ENCODE data around the gene CHP2. TPM values are rescaled to one million over a fixed set of nuclear protein-coding genes. Genes with fewer than 3 reads are reported as not detected.

The CHP2 gene
- total RNA-seq (2022) = not detected in 2 replicates
- percentile 12 among the genes with signal in this experiment for Bru-seq, nascent RNA
- BruChase-seq, experiment 1, labeled RNA remaining after a 2-hour chase = not detected
- BruChase-seq, experiment 2, labeled RNA remaining after a 6-hour chase = percentile 13 among the genes with signal in this experiment
- long read RNA-seq = 0 reads

DNA sequence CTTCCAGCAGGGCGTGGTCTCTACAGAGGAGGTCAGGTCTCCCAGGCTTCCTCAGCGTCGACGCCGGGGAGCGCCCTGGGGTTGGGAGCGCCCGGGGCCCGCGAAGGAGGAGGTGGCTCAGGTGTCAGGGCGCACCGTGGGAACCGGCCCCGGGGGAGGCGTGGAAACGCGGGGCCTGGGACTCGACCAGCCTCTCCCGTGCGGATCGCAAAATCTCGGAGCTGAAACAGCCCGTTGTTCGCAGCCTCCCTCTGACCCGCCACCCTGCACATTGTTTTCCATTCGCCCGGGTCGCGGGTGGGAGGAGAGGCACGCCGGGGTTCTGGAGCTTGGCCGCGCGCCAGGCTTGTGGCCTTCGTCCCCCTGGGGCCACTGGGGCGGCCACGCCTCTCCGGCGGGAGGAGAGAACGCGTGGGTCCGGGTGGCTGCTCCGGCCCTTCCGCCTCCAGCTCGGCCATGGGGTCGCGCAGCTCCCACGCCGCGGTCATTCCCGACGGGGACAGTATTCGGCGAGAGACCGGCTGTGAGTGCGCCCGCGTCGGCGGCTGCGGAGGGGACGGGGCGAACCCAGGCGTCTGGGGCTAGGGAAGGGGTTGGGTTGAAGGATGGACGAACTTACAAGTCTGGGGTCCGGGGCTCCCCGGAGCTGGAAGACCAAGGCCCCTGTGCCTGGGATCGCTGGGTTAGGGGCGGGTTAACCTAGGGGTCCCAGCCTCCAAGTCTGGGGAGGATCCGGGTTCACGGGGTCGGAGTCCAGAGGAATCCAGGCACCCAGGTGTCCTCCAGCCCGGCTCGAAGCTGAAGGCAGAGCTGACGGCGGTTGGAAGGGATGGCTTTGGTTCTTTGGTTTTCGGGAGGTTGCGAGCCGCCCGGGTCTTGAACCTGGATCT is at the start of gene CHP2:
Gene CHP2, plus strand, starts transcription at position 433 of the 890 bp plus-strand sequence. Its CDS starts 24 bp downstream, at position 457.
- TF ChIP-seq, protein P1, sequence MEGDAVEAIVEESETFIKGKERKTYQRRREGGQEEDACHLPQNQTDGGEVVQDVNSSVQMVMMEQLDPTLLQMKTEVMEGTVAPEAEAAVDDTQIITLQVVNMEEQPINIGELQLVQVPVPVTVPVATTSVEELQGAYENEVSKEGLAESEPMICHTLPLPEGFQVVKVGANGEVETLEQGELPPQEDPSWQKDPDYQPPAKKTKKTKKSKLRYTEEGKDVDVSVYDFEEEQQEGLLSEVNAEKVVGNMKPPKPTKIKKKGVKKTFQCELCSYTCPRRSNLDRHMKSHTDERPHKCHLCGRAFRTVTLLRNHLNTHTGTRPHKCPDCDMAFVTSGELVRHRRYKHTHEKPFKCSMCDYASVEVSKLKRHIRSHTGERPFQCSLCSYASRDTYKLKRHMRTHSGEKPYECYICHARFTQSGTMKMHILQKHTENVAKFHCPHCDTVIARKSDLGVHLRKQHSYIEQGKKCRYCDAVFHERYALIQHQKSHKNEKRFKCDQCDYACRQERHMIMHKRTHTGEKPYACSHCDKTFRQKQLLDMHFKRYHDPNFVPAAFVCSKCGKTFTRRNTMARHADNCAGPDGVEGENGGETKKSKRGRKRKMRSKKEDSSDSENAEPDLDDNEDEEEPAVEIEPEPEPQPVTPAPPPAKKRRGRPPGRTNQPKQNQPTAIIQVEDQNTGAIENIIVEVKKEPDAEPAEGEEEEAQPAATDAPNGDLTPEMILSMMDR (IDR thresholded peaks at IDR 0.05; ENCODE audit: insufficient read depth in 1 of 2, low read depth in 1 of 2, low read length in 1 of 2, severe bottlenecking in 1 of 2, unreplicated experiment in 1 of 2) = no peak
- H3K27ac Mint-ChIP-seq (ENCODE audit: unreplicated experiment) = no peak within 1 kb of the TSS
- H3K36me3 Mint-ChIP-seq (ENCODE audit: insufficient read depth, unreplicated experiment) = no peaks in the 10 kb centered on the region
- ChIA-PET POLR2A (no interaction called here), CTCF (interaction anchor here (0.6 kb wide), 1 partner anchor 659 kb away, joined by 3 read pairs; no protein-coding TSS in a partner anchor)
- H3K4me1 Mint-ChIP-seq (ENCODE audit: low read depth, unreplicated experiment) = no peaks in the 10 kb centered on the region
- peak within 1 kb of the TSS; percentile 7; the same call in 1 of the 2 replicates for H3K4me3 ChIP-seq (ENCODE audit: low read depth, low read length)
- no peaks in the 10 kb centered on the region for H3K36me3 ChIP-seq (ENCODE audit: control insufficient read depth, insufficient read depth, low read length)
- H3K9me3 ChIP-seq = no peaks in the 10 kb centered on the region
- no TSS peak for BruUV-seq (replicated peaks)
- peak within 1 kb of the TSS; percentile 54 for H3K4me3 Mint-ChIP-seq (ENCODE audit: unreplicated experiment)
- no peak for DNase-seq
- no peaks in the 10 kb centered on the region for H3K27me3 ChIP-seq (replicated peaks; ENCODE audit: control insufficient read depth, insufficient read depth, low read length)
- peaks cover 17% of the 10 kb centered on the region for H3K27me3 Mint-ChIP-seq (ENCODE audit: insufficient read depth, unreplicated experiment)
- intact Hi-C loops (cut with micrococcal nuclease; ENCODE audit: unreplicated experiment) = no loop called here
- H3K4me1 ChIP-seq = no peaks in the 10 kb centered on the region
- H3K9me3 Mint-ChIP-seq (ENCODE audit: unreplicated experiment) = no peaks in the 10 kb centered on the region

DNA sequence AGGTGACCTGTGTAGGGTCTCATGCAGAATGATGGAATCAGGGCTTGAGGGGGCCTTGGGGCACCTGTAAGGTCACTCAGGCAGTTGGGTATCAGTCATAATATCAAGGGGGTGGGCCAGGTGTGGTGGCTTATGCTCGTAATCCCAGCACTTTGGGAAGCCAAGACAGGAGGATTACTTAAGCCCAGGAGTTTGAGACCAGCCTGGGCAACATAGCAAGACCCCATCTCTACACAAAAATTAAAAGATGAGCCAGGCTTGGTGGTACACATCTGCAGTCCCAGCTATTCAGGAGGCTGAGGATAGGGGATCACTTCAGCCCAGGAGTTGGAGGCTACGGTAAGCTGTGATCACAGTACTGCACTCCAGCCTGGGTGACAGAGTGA is 49.3 kb upstream of the CHP2 start:
- no peaks in the 10 kb centered on the region for H3K27me3 Mint-ChIP-seq (ENCODE audit: insufficient read depth, unreplicated experiment)
- intact Hi-C loops (cut with micrococcal nuclease; ENCODE audit: unreplicated experiment) = no loop called here
- Histone ChIP-seq H3K36me3 (ENCODE audit: control insufficient read depth, insufficient read depth, low read length) (no peaks in the 10 kb centered on the region), H3K9me3 (peaks cover 5% of the 10 kb centered on the region; the same call in 1 of the 2 replicates), H3K4me3 (ENCODE audit: low read depth, low read length) (no peak overlapping the region), H3K4me1 (no peaks in the 10 kb centered on the region), H3K27me3 (replicated peaks; ENCODE audit: control insufficient read depth, insufficient read depth, low read length) (no peaks in the 10 kb centered on the region)
- TF ChIP-seq, protein P1 (IDR thresholded peaks at IDR 0.05; ENCODE audit: insufficient read depth in 1 of 2, low read depth in 1 of 2, low read length in 1 of 2, severe bottlenecking in 1 of 2, unreplicated experiment in 1 of 2) = no peak
- H3K36me3 Mint-ChIP-seq (ENCODE audit: insufficient read depth, unreplicated experiment) = no peaks in the 10 kb centered on the region
- H3K27ac Mint-ChIP-seq (ENCODE audit: unreplicated experiment) = no peak overlapping the region
- BruUV-seq (replicated peaks) = no TSS peak
- ChIA-PET CTCF (no interaction called here), POLR2A (no interaction called here)
- no peaks in the 10 kb centered on the region for H3K4me1 Mint-ChIP-seq (ENCODE audit: low read depth, unreplicated experiment)
- H3K4me3 Mint-ChIP-seq (ENCODE audit: unreplicated experiment) = no peak overlapping the region
- peaks cover 21% of the 10 kb centered on the region for H3K9me3 Mint-ChIP-seq (ENCODE audit: unreplicated experiment)
- DNase-seq = no peak

GRCh38 chr16:23706439-23706838 is 48.4 kb upstream of the CHP2 start:
- CTCF ChIA-PET = no interaction called here
- H3K9me3 Mint-ChIP-seq (ENCODE audit: unreplicated experiment) = peaks cover 23% of the 10 kb centered on the region

More at GRCh38 chr16:23706439-23706838, 48.4 kb upstream of the CHP2 start:
- Histone ChIP-seq H3K4me1 (no peaks in the 10 kb centered on the region), H3K9me3 (peaks cover 5% of the 10 kb centered on the region; the same call in 1 of the 2 replicates), H3K4me3 (ENCODE audit: low read depth, low read length) (no peak overlapping the region), H3K27me3 (replicated peaks; ENCODE audit: control insufficient read depth, insufficient read depth, low read length) (no peaks in the 10 kb centered on the region), H3K36me3 (ENCODE audit: control insufficient read depth, insufficient read depth, low read length) (no peaks in the 10 kb centered on the region)
- intact Hi-C loops (cut with micrococcal nuclease; ENCODE audit: unreplicated experiment) = no loop called here
- H3K27ac Mint-ChIP-seq (ENCODE audit: unreplicated experiment) = no peak overlapping the region
- TF ChIP-seq, protein P1 (IDR thresholded peaks at IDR 0.05; ENCODE audit: insufficient read depth in 1 of 2, low read depth in 1 of 2, low read length in 1 of 2, severe bottlenecking in 1 of 2, unreplicated experiment in 1 of 2) = no peak
- no peaks in the 10 kb centered on the region for H3K4me1 Mint-ChIP-seq (ENCODE audit: low read depth, unreplicated experiment)
- POLR2A ChIA-PET = no interaction called here
- BruUV-seq (replicated peaks) = no TSS peak
- no peak for DNase-seq
- H3K27me3 Mint-ChIP-seq (ENCODE audit: insufficient read depth, unreplicated experiment) = no peaks in the 10 kb centered on the region
- no peak overlapping the region for H3K4me3 Mint-ChIP-seq (ENCODE audit: unreplicated experiment)
- no peaks in the 10 kb centered on the region for H3K36me3 Mint-ChIP-seq (ENCODE audit: insufficient read depth, unreplicated experiment)
